ENCODE measurements around the gene AIG1. TPM values are rescaled to one million over a fixed set of nuclear protein-coding genes. Genes with fewer than 3 reads are reported as not detected.

AIG1 gene
- total RNA-seq, 1 donor from 2014 or later = 31.3 TPM

GRCh38 chr6:143123081-143123480, 62.4 kb downstream of the AIG1 start:
- H3K4me3 Mint-ChIP-seq = no peak overlapping the region
- DNase-seq (ENCODE audit: low spot score in 2 of 2, unreplicated experiment in 2 of 2) = no peak
- no peak overlapping the region for H3K27ac Mint-ChIP-seq
- TF ChIP-seq CTCF (IDR thresholded peaks at IDR 0.05; ENCODE audit: unreplicated experiment) = no peak
- H3K36me3 Mint-ChIP-seq = peaks cover 9% of the 10 kb centered on the region
- H3K9me3 Mint-ChIP-seq = peaks cover 6% of the 10 kb centered on the region
- no peaks in the 10 kb centered on the region for H3K27me3 Mint-ChIP-seq (ENCODE audit: low read depth)
- H3K4me1 Mint-ChIP-seq = no peaks in the 10 kb centered on the region

DNA sequence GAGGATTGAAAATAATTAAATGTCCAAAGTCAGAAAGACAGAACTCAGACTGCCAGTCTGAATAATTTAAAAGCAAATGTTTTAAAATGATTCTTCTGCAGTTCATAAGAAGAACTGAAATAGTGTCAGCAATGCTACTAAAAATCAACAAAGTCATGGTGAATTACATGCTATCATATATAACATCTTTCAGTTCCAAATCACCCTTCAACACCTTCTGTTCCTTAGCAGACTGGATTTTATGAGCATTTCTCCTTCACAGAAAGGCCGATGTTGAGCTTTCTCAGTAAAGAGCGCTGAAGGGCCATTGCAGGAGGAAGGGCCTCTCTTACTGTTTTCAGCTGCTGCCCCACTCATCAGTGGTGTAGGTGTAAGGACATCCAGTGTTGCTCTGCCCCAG, 63.3 kb downstream of the AIG1 start:
- no peak for TF ChIP-seq CTCF (IDR thresholded peaks at IDR 0.05; ENCODE audit: unreplicated experiment)
- H3K27me3 Mint-ChIP-seq (ENCODE audit: low read depth) = no peaks in the 10 kb centered on the region
- no peak for DNase-seq (ENCODE audit: low spot score in 2 of 2, unreplicated experiment in 2 of 2)
- H3K4me3 Mint-ChIP-seq = no peak overlapping the region
- no peak overlapping the region for H3K27ac Mint-ChIP-seq
- H3K4me1 Mint-ChIP-seq = no peaks in the 10 kb centered on the region
- H3K9me3 Mint-ChIP-seq = peaks cover 6% of the 10 kb centered on the region
- peaks cover 13% of the 10 kb centered on the region for H3K36me3 Mint-ChIP-seq

DNA sequence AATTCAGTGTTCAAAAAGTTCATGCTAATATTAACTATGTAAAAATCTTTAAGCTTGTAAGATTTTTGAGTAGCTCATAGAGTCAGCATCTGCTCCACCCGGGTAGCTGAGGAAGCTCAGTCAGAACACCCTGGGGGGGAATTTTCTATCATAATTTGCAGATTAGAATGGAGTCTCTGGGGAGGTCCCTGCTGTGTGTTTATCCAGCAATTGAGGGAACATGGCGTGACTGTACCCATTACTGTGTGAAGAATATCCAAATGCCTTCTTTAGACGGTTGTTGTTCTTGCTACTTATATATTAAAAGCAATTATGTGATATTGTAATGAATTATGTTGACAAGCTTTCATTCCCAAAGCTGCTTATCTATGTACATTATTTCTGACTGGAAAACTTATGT, 64.8 kb downstream of the AIG1 start:
- H3K27ac Mint-ChIP-seq = no peak overlapping the region
- TF ChIP-seq CTCF (IDR thresholded peaks at IDR 0.05; ENCODE audit: unreplicated experiment) = no peak
- no peaks in the 10 kb centered on the region for H3K4me1 Mint-ChIP-seq
- H3K27me3 Mint-ChIP-seq (ENCODE audit: low read depth) = no peaks in the 10 kb centered on the region
- H3K36me3 Mint-ChIP-seq = peaks cover 11% of the 10 kb centered on the region
- peaks cover 6% of the 10 kb centered on the region for H3K9me3 Mint-ChIP-seq
- no peak for DNase-seq (ENCODE audit: low spot score in 2 of 2, unreplicated experiment in 2 of 2)
- H3K4me3 Mint-ChIP-seq = no peak overlapping the region

- no peaks in the 10 kb centered on the region for H3K27me3 Mint-ChIP-seq (ENCODE audit: low read depth)
- H3K9me3 Mint-ChIP-seq = peaks cover 9% of the 10 kb centered on the region
- H3K4me3 Mint-ChIP-seq = no peak overlapping the region
- TF ChIP-seq CTCF (IDR thresholded peaks at IDR 0.05; ENCODE audit: unreplicated experiment) = no peak
- peaks cover 15% of the 10 kb centered on the region for H3K36me3 Mint-ChIP-seq
- H3K27ac Mint-ChIP-seq = no peak overlapping the region
- H3K4me1 Mint-ChIP-seq = no peaks in the 10 kb centered on the region
- DNase-seq (ENCODE audit: low spot score in 2 of 2, unreplicated experiment in 2 of 2) = no peak
Observed at GRCh38 chr6:143125864-143126573, 65.3 kb downstream of the AIG1 start.

DNA sequence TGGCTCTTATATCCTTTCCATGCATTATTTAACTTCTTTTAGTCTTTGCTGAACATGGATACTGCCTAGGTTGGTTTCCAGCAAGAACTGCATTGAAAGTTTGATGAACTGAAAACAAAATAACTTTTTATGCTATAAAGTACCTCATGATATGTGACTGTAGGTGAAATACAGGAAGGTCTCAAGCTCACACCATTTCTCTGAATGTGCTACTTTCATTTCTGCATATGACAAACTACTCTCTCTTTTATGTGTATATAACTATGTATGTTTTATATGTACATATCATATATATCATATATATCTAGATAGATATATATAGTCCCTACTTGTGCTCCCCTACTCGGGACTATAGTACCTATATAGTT, 65.9 kb downstream of the AIG1 start:
- DNase-seq (ENCODE audit: low spot score in 2 of 2, unreplicated experiment in 2 of 2) = no peak
- no peaks in the 10 kb centered on the region for H3K4me1 Mint-ChIP-seq
- no peaks in the 10 kb centered on the region for H3K27me3 Mint-ChIP-seq (ENCODE audit: low read depth)
- no peak overlapping the region for H3K27ac Mint-ChIP-seq
- no peak for TF ChIP-seq CTCF (IDR thresholded peaks at IDR 0.05; ENCODE audit: unreplicated experiment)
- no peak overlapping the region for H3K4me3 Mint-ChIP-seq
- H3K9me3 Mint-ChIP-seq = peaks cover 9% of the 10 kb centered on the region
- H3K36me3 Mint-ChIP-seq = peaks cover 16% of the 10 kb centered on the region
